Measurements from ENCODE around the gene HSPA4. TPM values are rescaled to one million over a fixed set of nuclear protein-coding genes. Genes with fewer than 3 reads are reported as not detected.
"Not testable (repeated sequence)": the region's sequence is repeated elsewhere in the genome, so short reads cannot be mapped to it uniquely, and the experiment has no call there.

The HSPA4 gene
- total and polyA plus RNA-seq, 2 of the 4 experiments (the other 2 are of a cell fraction), result 34.9 to 120 TPM

- ChIA-PET CTCF (interaction anchor here (0.7 kb wide), 2 partner anchors 27 to 468 kb away, joined by 3 read pairs; no protein-coding TSS in a partner anchor), POLR2A (ENCODE audit: unreplicated experiment) (no interaction called here)
- H4K5ac ChIP-seq (ENCODE audit: low read depth, low read length), result no peak overlapping the region
- no peak overlapping the region for H2BK20ac ChIP-seq (ENCODE audit: low read depth, low read length)
- peaks cover 3% of the 10 kb centered on the region; the same call in 1 of the 2 replicates for H3K9me1 ChIP-seq (ENCODE audit: insufficient read depth, low read length)
- peaks cover 11% of the 10 kb centered on the region for H3K36me3 ChIP-seq (ENCODE audit: control insufficient read depth, insufficient read depth, low read length)
- no peak overlapping the region for H2BK5ac ChIP-seq (ENCODE audit: low read depth, low read length, poor library complexity, severe bottlenecking)
- H3K56ac ChIP-seq (ENCODE audit: extremely low read depth, insufficient read depth, low read length), result no peak overlapping the region
- no peak overlapping the region for H2AFZ ChIP-seq (replicated peaks; ENCODE audit: low read length, poor library complexity)
- H3K18ac ChIP-seq (ENCODE audit: low read depth, low read length), result no peak overlapping the region
- TF ChIP-seq USF2 (IDR thresholded peaks at IDR 0.05; ENCODE audit: low read depth, low read length) (no peak), CHD1 (IDR thresholded peaks at IDR 0.05; ENCODE audit: low read depth, low read length) (no peak)
- H3K9ac ChIP-seq (ENCODE audit: low read depth, low read length), result no peak overlapping the region
- in situ Hi-C loops (cut with MboI; ENCODE audit: low sequenced_read_pairs), result no loop called here
- no peak overlapping the region for H2BK120ac ChIP-seq (ENCODE audit: low read depth, low read length)
- H4K20me1 ChIP-seq (ENCODE audit: insufficient read depth, low read length), result peaks cover 40% of the 10 kb centered on the region
- BruUV-seq (replicated peaks), result no TSS peak
- H2BK15ac ChIP-seq (ENCODE audit: low read depth, low read length), result no peak overlapping the region
- no peak overlapping the region for H3K27ac ChIP-seq (ENCODE audit: insufficient read depth, low read length)
- peak; percentile 7 for DNase-seq
- dilution Hi-C loops (cut with HindIII; ENCODE audit: low sequenced_read_pairs, unreplicated experiment), result no loop called here
- no CpG with 5 or more reads among the region's 1 CpG for WGBS, 2 experiments (ENCODE audit: extremely low coverage in 2 of 2, insufficient read length in 1 of 2)
- no peak for ATAC-seq (ENCODE audit: low read depth)
- no peak overlapping the region for H3K4me2 ChIP-seq (ENCODE audit: low read depth, low read length)
- no peak overlapping the region for H2AK9ac ChIP-seq (replicated peaks; ENCODE audit: low read depth, low read length, poor library complexity)
- H3K23ac ChIP-seq (ENCODE audit: low read depth, low read length), result no peak overlapping the region
- H3K14ac ChIP-seq (replicated peaks; ENCODE audit: low read depth, low read length), result no peak overlapping the region
- no peaks in the 10 kb centered on the region for H3K9me3 ChIP-seq (ENCODE audit: control insufficient read depth, insufficient read depth, low read length)
- intact Hi-C loops (cut with micrococcal nuclease), result loop anchor here (10.0 kb wide), 1 partner anchor 699 kb away; no protein-coding TSS in a partner anchor
- no peaks in the 10 kb centered on the region for H3K27me3 ChIP-seq (ENCODE audit: control insufficient read depth, insufficient read depth, low read length)
- H4K8ac ChIP-seq (ENCODE audit: low read depth in 2 of 2, low read length in 2 of 2), result no peak overlapping the region
- H3K4ac ChIP-seq (ENCODE audit: low read depth, low read length), result no peak overlapping the region
- no peak overlapping the region for H4K91ac ChIP-seq (ENCODE audit: insufficient read depth, low read depth, low read length)
- H3K79me1 ChIP-seq (ENCODE audit: low read depth in 1 of 2, low read length in 2 of 2), result peaks cover 32 to 59% of the 10 kb centered on the region in 2 experiments
- H3K4me1 ChIP-seq (ENCODE audit: control insufficient read depth, insufficient read depth, low read length), result peaks cover 6% of the 10 kb centered on the region
- H3K4me3 ChIP-seq (ENCODE audit: insufficient read depth, low read depth, low read length), result no peak overlapping the region
- no peak overlapping the region for H2AK5ac ChIP-seq (ENCODE audit: low read depth, low read length)
These were observed 32.1 kb downstream of the HSPA4 start for GRCh38 chr5:133083901-133084300.

- H2AK9ac ChIP-seq (replicated peaks; ENCODE audit: low read depth, low read length, poor library complexity); H3K56ac ChIP-seq (ENCODE audit: extremely low read depth, insufficient read depth, low read length): not testable (repeated sequence)
- peaks cover 18% of the 10 kb centered on the region for H3K36me3 ChIP-seq (ENCODE audit: control insufficient read depth, insufficient read depth, low read length)
These were observed 33.4 kb downstream of the HSPA4 start for GRCh38 chr5:133085171-133085570.

More at GRCh38 chr5:133085171-133085570, 33.4 kb downstream of the HSPA4 start:
- H3K9me1 ChIP-seq (ENCODE audit: insufficient read depth, low read length); H3K9me3 ChIP-seq (ENCODE audit: control insufficient read depth, insufficient read depth, low read length); H2AK5ac ChIP-seq (ENCODE audit: low read depth, low read length); H3K27ac ChIP-seq (ENCODE audit: insufficient read depth, low read length); ATAC-seq (ENCODE audit: low read depth); H3K4me2 ChIP-seq (ENCODE audit: low read depth, low read length); H2BK15ac ChIP-seq (ENCODE audit: low read depth, low read length); H2BK120ac ChIP-seq (ENCODE audit: low read depth, low read length); BruUV-seq (replicated peaks); in situ Hi-C loops (cut with MboI; ENCODE audit: low sequenced_read_pairs); H3K4me1 ChIP-seq (ENCODE audit: control insufficient read depth, insufficient read depth, low read length); H3K23ac ChIP-seq (ENCODE audit: low read depth, low read length); H3K4ac ChIP-seq (ENCODE audit: low read depth, low read length); H3K9ac ChIP-seq (ENCODE audit: low read depth, low read length); H3K14ac ChIP-seq (replicated peaks; ENCODE audit: low read depth, low read length); H3K27me3 ChIP-seq (ENCODE audit: control insufficient read depth, insufficient read depth, low read length); DNase-seq; H2AFZ ChIP-seq (replicated peaks; ENCODE audit: low read length, poor library complexity); H3K4me3 ChIP-seq (ENCODE audit: insufficient read depth, low read depth, low read length); H4K8ac ChIP-seq (ENCODE audit: low read depth in 2 of 2, low read length in 2 of 2); H2BK20ac ChIP-seq (ENCODE audit: low read depth, low read length); H4K5ac ChIP-seq (ENCODE audit: low read depth, low read length); H3K18ac ChIP-seq (ENCODE audit: low read depth, low read length); POLR2A ChIA-PET (ENCODE audit: unreplicated experiment); H4K91ac ChIP-seq (ENCODE audit: insufficient read depth, low read depth, low read length); dilution Hi-C loops (cut with HindIII; ENCODE audit: low sequenced_read_pairs, unreplicated experiment); H2BK5ac ChIP-seq (ENCODE audit: low read depth, low read length, poor library complexity, severe bottlenecking): not testable (repeated sequence)
- Histone ChIP-seq H4K20me1 (ENCODE audit: insufficient read depth, low read length) (peaks cover 32% of the 10 kb centered on the region), H3K79me1 (ENCODE audit: low read depth in 1 of 2, low read length in 2 of 2) (peaks cover 32 to 51% of the 10 kb centered on the region in 2 experiments)
- intact Hi-C loops (cut with micrococcal nuclease), result loop anchor here (10.0 kb wide), 1 partner anchor 700 kb away; no protein-coding TSS in a partner anchor
- CTCF ChIA-PET, result interaction anchor here (1.5 kb wide), 1 partner anchor 17 kb away, joined by 3 read pairs; no protein-coding TSS in a partner anchor
- WGBS, 2 experiments (ENCODE audit: extremely low coverage in 2 of 2, insufficient read length in 1 of 2), result no CpG with 5 or more reads among the region's 6 CpGs
